Activated T-cell treated with anti-CD3 and anti-CD28 coated beads, Interleukin-2, amount 50 U/mL, for 24 hours (primary cell): ENCODE data around the gene ZNF71.
"Not testable (repeated sequence)": the region's sequence is repeated elsewhere in the genome, so short reads cannot be mapped to it uniquely, and the experiment has no call there.

ENCODE experiments used
- DNase-seq: peaks from one replicate; pipeline ENCODE4 v3.0.0-alpha.2; 2020
- H3K27ac Mint-ChIP-seq: 2 replicates; pipeline ENCODE4 v1.8.0; 2020; ENCODE audit warnings: mild to moderate bottlenecking, mixed read lengths
- H3K27me3 Mint-ChIP-seq: 2 replicates; pipeline ENCODE4 v1.8.0; 2020; ENCODE audit warnings: mixed read lengths
- H3K36me3 Mint-ChIP-seq: 2 replicates; pipeline ENCODE4 v1.8.0; 2020; ENCODE audit warnings: low read depth, mixed read lengths
- H3K4me1 Mint-ChIP-seq: 2 replicates; pipeline ENCODE4 v1.8.0; 2020; ENCODE audit warnings: low read depth, mixed read lengths
- H3K4me3 Mint-ChIP-seq: 2 replicates; pipeline ENCODE4 v1.8.0; 2020; ENCODE audit warnings: mild to moderate bottlenecking, moderate library complexity, mixed read lengths
- H3K9me3 Mint-ChIP-seq: 2 replicates; pipeline ENCODE4 v1.8.0; 2020; ENCODE audit warnings: mixed read lengths

ZNF71 gene

GRCh38 chr19:56654151-56654550, 59.0 kb downstream of the ZNF71 start:
- Mint-ChIP-seq H3K27ac (no peak overlapping the region), H3K9me3 (peaks cover 49% of the 10 kb centered on the region), H3K36me3 (peaks cover 10% of the 10 kb centered on the region), H3K4me3 (no peak overlapping the region), H3K27me3 (no peaks in the 10 kb centered on the region), H3K4me1 (no peaks in the 10 kb centered on the region)
- DNase-seq, result no peak

- Mint-ChIP-seq H3K27ac (no peak overlapping the region), H3K36me3 (peaks cover 45% of the 10 kb centered on the region), H3K4me1 (no peaks in the 10 kb centered on the region), H3K4me3 (no peak overlapping the region), H3K27me3 (no peaks in the 10 kb centered on the region), H3K9me3 (peaks cover 39% of the 10 kb centered on the region)
- DNase-seq, result no peak
Measured at GRCh38 chr19:56660381-56661107, 65.4 kb downstream of the ZNF71 start.

GRCh38 chr19:56661248-56661647, 66.1 kb downstream of the ZNF71 start:
- Mint-ChIP-seq H3K4me3 (no peak overlapping the region), H3K36me3 (peaks cover 47% of the 10 kb centered on the region), H3K9me3 (peaks cover 38% of the 10 kb centered on the region), H3K27me3 (no peaks in the 10 kb centered on the region), H3K4me1 (no peaks in the 10 kb centered on the region), H3K27ac (no peak overlapping the region)
- DNase-seq, result no peak

GRCh38 chr19:56663931-56664500, 68.9 kb downstream of the ZNF71 start:
- Mint-ChIP-seq H3K9me3 (peaks cover 36% of the 10 kb centered on the region), H3K4me3 (no peak overlapping the region), H3K36me3 (peaks cover 65% of the 10 kb centered on the region), H3K4me1 (no peaks in the 10 kb centered on the region), H3K27me3 (peaks cover 2% of the 10 kb centered on the region), H3K27ac (no peak overlapping the region)
- DNase-seq, result no peak

GRCh38 chr19:56664511-56664910, 69.4 kb downstream of the ZNF71 start:
- Mint-ChIP-seq H3K9me3 (peaks cover 33% of the 10 kb centered on the region), H3K36me3 (peaks cover 65% of the 10 kb centered on the region)
- DNase-seq, result no peak

GRCh38 chr19:56667311-56667870, 72.3 kb downstream of the ZNF71 start:
- H3K36me3 Mint-ChIP-seq, result peaks cover 63% of the 10 kb centered on the region
- H3K4me1 Mint-ChIP-seq, result peaks cover 11% of the 10 kb centered on the region
- H3K27me3 Mint-ChIP-seq, result peaks cover 2% of the 10 kb centered on the region
- H3K4me3 Mint-ChIP-seq, result no peak overlapping the region
- DNase-seq, result no peak
- H3K27ac Mint-ChIP-seq, result no peak overlapping the region
- H3K9me3 Mint-ChIP-seq, result peaks cover 23% of the 10 kb centered on the region

More at GRCh38 chr19:56664511-56664910, 69.4 kb downstream of the ZNF71 start:
- Mint-ChIP-seq H3K4me1 (no peaks in the 10 kb centered on the region), H3K27ac (no peak overlapping the region), H3K27me3 (peaks cover 2% of the 10 kb centered on the region), H3K4me3 (no peak overlapping the region)

GRCh38 chr19:56668676-56669075, 73.6 kb downstream of the ZNF71 start:
- no peak for DNase-seq
- Mint-ChIP-seq H3K9me3 (peaks cover 17% of the 10 kb centered on the region), H3K36me3 (peaks cover 53% of the 10 kb centered on the region), H3K4me1 (peaks cover 11% of the 10 kb centered on the region), H3K27me3 (peaks cover 2% of the 10 kb centered on the region), H3K27ac (no peak overlapping the region), H3K4me3 (no peak overlapping the region)

- Mint-ChIP-seq H3K4me3 (peak overlapping the region; percentile 84), H3K36me3 (peaks cover 36% of the 10 kb centered on the region), H3K27ac (no peak overlapping the region), H3K9me3 (peaks cover 15% of the 10 kb centered on the region), H3K27me3 (peaks cover 2% of the 10 kb centered on the region), H3K4me1 (peaks cover 11% of the 10 kb centered on the region)
- no peak for DNase-seq
Measured at GRCh38 chr19:56670401-56670960, 75.4 kb downstream of the ZNF71 start.

GRCh38 chr19:56670961-56671612, 76.0 kb downstream of the ZNF71 start:
- H3K27ac Mint-ChIP-seq, result peak overlapping the region; percentile 85
- no peak for DNase-seq

GRCh38 chr19:56671613-56671994, 76.5 kb downstream of the ZNF71 start, which contains the start of gene ZNF835:
Gene ZNF835 (minus strand): TSS chr19:56671757. CDS start chr19:56665198, 6,559 bp downstream.
- DNase-seq, result peak; percentile 87
- Mint-ChIP-seq H3K27ac (peak within 1 kb of the TSS; percentile 85), H3K4me1 (peaks cover 11% of the 10 kb centered on the region), H3K36me3 (peaks cover 31% of the 10 kb centered on the region), H3K27me3 (peaks cover 2% of the 10 kb centered on the region), H3K9me3 (peaks cover 15% of the 10 kb centered on the region), H3K4me3 (peak within 1 kb of the TSS; percentile 84)

More at GRCh38 chr19:56670961-56671612, 76.0 kb downstream of the ZNF71 start:
- Mint-ChIP-seq H3K9me3 (peaks cover 15% of the 10 kb centered on the region), H3K4me3 (peak overlapping the region; percentile 84), H3K27me3 (peaks cover 2% of the 10 kb centered on the region), H3K4me1 (peaks cover 11% of the 10 kb centered on the region), H3K36me3 (peaks cover 33% of the 10 kb centered on the region)

GRCh38 chr19:56672610-56673009, 77.5 kb downstream of the ZNF71 start:
- peaks cover 11% of the 10 kb centered on the region for H3K4me1 Mint-ChIP-seq
- not testable (repeated sequence) for DNase-seq, H3K4me3 Mint-ChIP-seq, H3K27ac Mint-ChIP-seq, H3K27me3 Mint-ChIP-seq
- H3K9me3 Mint-ChIP-seq, result peaks cover 20% of the 10 kb centered on the region
- peaks cover 27% of the 10 kb centered on the region for H3K36me3 Mint-ChIP-seq
